ENCODE measurements around the gene PIP5K1C. TPM values are rescaled to one million over a fixed set of nuclear protein-coding genes. Genes with fewer than 3 reads are reported as not detected.

The PIP5K1C gene
- total RNA-seq, 2 experiments from 2014 or later: 18.9 to 23.5 TPM

DNA sequence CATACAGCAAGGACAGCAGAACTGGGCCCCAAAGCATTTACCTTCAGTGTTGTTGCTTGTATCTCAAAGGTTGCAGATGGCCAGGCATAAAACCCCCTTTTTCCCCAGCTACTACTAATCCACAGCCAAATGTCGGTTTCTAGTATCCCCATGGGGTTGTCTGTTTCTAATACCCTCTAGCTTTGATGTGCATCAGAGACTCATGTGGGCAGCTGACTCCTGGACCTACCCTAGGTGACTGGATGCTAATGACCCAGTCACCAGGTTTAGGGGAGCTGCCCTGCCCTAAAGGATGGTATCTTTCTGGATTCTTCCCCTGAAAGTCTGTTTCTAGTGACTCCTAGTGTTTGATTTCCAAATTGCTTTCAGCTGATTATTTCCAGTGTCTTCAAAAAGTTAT is 31.8 kb upstream of the PIP5K1C start:
- Mint-ChIP-seq H3K27ac (no peak overlapping the region), H3K4me1 (peaks cover 2% of the 10 kb centered on the region), H3K27me3 (no peaks in the 10 kb centered on the region), H3K9me3 (no peaks in the 10 kb centered on the region), H3K36me3 (peaks cover 2% of the 10 kb centered on the region), H3K4me3 (no peak overlapping the region)
- no peak for DNase-seq
- ATAC-seq (ENCODE audit: low read depth): no peak
- POLR2A ChIA-PET: no interaction called here

DNA sequence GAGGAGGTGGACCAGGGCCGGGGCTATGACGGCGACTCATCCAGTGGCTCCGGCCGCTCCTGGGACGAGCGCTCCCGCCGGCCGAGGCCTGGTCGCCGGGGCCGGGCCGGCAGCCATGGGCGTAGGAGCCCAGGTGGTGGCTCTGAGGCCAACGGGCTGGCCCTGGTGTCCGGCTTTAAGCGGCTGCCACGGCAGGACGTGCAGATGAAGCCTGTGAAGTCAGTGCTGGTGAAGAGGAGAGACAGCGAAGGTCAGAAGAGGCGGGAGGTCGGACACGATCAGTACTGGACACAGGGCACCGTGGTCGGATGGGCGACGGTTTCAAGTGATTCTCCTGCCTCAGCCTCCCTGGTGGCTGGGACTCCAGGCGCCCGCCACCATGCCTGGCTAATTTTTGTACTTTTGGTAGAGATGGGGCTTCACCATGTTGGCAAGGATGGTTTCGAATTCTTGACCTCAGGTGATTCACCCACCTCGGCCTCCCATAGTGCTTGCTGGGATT is 30.2 kb upstream of the PIP5K1C start:
- POLR2A ChIA-PET: no interaction called here
- H3K9me3 Mint-ChIP-seq: no peaks in the 10 kb centered on the region

DNA sequence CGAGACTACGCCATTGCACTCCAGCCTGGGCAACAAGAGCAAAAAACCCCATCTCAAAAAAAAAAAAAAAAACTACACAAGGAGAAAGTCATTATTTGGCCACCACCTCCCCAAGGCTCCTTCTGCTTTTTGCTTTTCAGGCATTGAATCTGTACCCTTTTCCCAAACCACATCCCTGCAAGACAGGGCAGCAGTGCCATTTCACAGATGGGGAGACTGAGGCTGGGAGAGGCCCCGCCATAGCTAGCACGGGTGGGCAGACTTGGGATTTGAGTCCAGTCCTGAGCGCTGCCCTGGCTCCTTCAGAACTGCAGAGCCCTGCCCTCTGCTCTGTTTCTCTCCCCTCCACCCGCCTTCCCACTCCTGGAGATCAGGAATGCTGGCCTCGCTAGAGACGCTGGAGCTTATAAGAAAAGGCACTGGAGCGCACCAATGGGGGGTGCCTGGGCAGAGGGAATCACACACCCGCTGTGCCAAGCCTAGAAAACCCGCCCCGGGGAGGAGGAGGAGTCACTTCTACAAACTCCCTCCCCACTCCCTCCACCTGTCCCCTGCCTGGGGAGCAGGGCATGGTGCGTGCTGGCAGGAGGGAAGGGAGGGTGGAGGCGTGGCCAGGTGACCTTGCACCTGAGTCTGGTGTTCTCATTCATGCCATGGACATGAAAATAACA is 25.5 kb upstream of the PIP5K1C start:
- H3K4me1 Mint-ChIP-seq: peaks cover 6% of the 10 kb centered on the region
- no peak overlapping the region for H3K27ac Mint-ChIP-seq
- POLR2A ChIA-PET: interaction anchor here (0.7 kb wide), 1 partner anchor 553 kb away, joined by 4 read pairs; the partner anchor contains the start of gene SHD
- H3K4me3 Mint-ChIP-seq: no peak overlapping the region
- H3K9me3 Mint-ChIP-seq: no peaks in the 10 kb centered on the region
- H3K27me3 Mint-ChIP-seq: peaks cover 31% of the 10 kb centered on the region
- DNase-seq: no peak
- ATAC-seq (ENCODE audit: low read depth): no peak
- no peaks in the 10 kb centered on the region for H3K36me3 Mint-ChIP-seq

More for the DNA sequence above, 30.2 kb upstream of the PIP5K1C start:
- DNase-seq (no peak), ATAC-seq (ENCODE audit: low read depth) (no peak)
- Mint-ChIP-seq H3K4me1 (peaks cover 2% of the 10 kb centered on the region), H3K36me3 (peaks cover 2% of the 10 kb centered on the region), H3K4me3 (no peak overlapping the region), H3K27me3 (peaks cover 1% of the 10 kb centered on the region), H3K27ac (no peak overlapping the region)

DNA sequence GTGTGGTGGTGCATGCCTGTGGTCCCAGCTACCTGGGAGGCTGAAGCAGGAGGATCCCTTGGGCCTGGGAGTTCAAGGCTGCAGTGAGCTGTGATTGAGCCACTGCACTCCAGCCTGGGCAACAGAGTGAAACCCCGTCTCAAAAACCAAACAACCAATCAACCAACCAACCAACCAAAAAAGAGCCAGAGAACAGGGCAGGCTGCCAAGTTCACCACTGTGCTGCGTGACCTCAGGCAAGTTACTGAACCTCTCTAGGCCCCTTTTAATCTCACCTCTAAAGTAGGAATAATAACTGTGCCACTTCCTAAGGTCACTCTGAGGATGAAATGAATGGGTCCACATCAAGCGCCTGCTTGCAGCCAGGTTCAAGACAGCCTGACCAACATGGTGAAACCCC is 24.9 kb upstream of the PIP5K1C start:
- no peak overlapping the region for H3K4me3 Mint-ChIP-seq
- POLR2A ChIA-PET: no interaction called here
- peaks cover 37% of the 10 kb centered on the region for H3K27me3 Mint-ChIP-seq
- H3K36me3 Mint-ChIP-seq: no peaks in the 10 kb centered on the region
- no peak overlapping the region for H3K27ac Mint-ChIP-seq
- H3K4me1 Mint-ChIP-seq: peaks cover 6% of the 10 kb centered on the region
- ATAC-seq (ENCODE audit: low read depth) (no peak), DNase-seq (no peak)
- H3K9me3 Mint-ChIP-seq: no peaks in the 10 kb centered on the region

DNA sequence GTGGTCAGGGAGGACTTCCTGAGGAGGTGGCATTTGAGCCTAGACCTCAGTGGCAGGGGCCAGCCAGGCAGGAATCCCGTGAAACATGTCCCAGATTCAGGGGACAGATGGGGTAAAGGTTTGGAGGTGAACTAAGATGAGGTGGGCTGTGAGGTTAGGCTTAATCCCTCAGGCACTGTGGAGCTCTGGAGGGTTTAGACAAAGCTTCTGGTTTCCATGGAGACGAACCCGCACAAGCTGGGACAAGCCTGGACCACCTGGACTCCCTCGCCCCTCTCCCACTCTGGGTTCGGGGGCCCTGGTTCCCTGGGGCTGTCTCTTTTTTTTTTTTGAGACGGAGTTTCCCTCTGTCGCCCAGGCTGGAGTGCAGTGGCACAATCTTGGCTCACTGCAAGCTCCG is 23.6 kb upstream of the PIP5K1C start:
- H3K27me3 Mint-ChIP-seq: peaks cover 44% of the 10 kb centered on the region
- H3K4me1 Mint-ChIP-seq: peaks cover 5% of the 10 kb centered on the region
- no peak for ATAC-seq (ENCODE audit: low read depth)
- no peaks in the 10 kb centered on the region for H3K9me3 Mint-ChIP-seq
- DNase-seq: no peak
- POLR2A ChIA-PET: interaction anchor here (0.7 kb wide), 1 partner anchor 124 kb away, joined by 3 read pairs; no protein-coding TSS in a partner anchor
- H3K4me3 Mint-ChIP-seq: no peak overlapping the region
- no peak overlapping the region for H3K27ac Mint-ChIP-seq
- H3K36me3 Mint-ChIP-seq: no peaks in the 10 kb centered on the region

DNA sequence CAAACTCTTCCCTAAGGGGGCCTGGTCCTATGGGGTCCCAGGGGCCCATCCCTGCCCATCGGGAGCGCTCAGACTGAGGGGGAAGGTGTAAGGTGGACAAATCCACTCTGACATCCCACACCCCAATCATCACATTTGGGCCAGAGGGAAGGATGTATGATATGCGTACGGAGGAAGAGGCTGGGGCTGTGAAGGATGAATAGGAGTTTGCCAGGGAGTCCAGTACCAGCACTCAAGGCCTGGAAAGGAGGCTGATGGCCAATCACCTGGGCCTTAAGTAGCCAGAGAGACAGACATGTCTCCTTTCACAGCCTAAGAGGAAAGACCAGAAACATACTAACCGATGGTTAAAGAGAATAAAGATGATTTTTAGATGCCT is 22.8 kb upstream of the PIP5K1C start:
- H3K4me1 Mint-ChIP-seq: peaks cover 5% of the 10 kb centered on the region
- POLR2A ChIA-PET: no interaction called here
- H3K27ac Mint-ChIP-seq: no peak overlapping the region

DNA sequence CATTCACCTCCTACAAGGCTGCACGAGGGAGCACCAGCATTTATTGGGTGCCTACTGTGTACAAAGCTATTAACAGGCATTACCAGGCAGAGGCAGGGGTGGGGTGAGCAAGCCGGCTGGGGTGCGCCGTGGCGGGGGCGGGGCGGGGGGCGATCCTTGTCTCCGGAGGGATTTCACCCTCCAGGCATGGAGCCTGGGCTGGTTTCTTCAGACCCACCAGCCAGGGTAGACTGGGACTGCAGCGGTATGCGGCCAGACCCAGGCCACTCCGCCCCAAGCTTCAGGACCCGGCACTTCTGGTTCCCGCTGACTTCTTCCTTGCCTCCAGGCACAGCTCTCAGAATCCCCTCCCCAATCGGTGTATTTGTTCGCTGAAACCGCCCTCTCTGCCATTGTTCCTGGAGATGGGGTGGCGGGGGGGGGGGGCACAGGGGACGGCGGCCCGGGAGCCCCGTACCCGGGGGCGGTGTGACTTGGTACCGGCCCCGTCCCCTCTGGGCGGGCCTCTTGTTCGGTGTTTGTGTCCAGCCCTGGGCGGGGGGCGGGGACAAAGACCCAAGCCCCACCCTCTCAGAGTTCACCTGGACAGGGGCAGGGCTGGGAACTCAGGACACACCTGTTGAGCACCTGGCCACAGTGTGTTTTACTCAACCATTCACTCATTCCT is 22.3 kb upstream of the PIP5K1C start:
- H3K27me3 Mint-ChIP-seq: peaks cover 44% of the 10 kb centered on the region
- H3K4me3 Mint-ChIP-seq: peak overlapping the region; percentile 19
- no peak overlapping the region for H3K27ac Mint-ChIP-seq
- H3K36me3 Mint-ChIP-seq: no peaks in the 10 kb centered on the region
- ATAC-seq (ENCODE audit: low read depth): no peak
- no peak for DNase-seq
- no peaks in the 10 kb centered on the region for H3K9me3 Mint-ChIP-seq
- POLR2A ChIA-PET: no interaction called here
- H3K4me1 Mint-ChIP-seq: peaks cover 5% of the 10 kb centered on the region

More for the DNA sequence above, 22.8 kb upstream of the PIP5K1C start:
- peaks cover 44% of the 10 kb centered on the region for H3K27me3 Mint-ChIP-seq
- ATAC-seq (ENCODE audit: low read depth) (no peak), DNase-seq (no peak)
- no peak overlapping the region for H3K4me3 Mint-ChIP-seq
- no peaks in the 10 kb centered on the region for H3K9me3 Mint-ChIP-seq
- H3K36me3 Mint-ChIP-seq: no peaks in the 10 kb centered on the region

DNA sequence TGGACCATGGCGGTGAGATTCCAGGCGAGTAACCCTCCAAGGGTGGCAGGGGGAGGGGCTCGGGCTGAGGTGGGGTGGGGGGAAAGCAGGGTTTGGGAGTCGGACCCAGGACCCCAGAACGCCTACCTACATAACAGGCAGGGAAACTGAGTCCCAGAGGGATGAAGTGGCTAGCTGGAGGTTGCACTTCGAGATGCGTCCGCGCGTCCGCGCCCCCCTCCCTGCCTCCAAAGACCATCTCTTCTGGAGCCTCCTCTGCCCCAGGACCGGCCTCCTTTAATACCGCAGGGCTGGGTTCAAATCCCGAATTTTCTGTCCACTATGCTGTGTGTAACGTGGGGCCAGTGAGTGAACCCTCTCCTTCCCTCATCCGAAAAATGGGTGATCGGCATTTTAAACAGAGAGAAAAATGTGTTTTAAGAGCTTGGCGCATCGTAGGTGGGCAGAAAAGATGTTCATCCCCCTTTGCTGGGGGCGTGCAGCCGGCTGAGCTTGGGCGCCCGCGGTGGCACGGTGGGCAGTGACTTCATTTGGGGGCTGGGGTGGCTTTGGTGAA is 21.7 kb upstream of the PIP5K1C start:
- Mint-ChIP-seq H3K27ac (no peak overlapping the region), H3K27me3 (peaks cover 44% of the 10 kb centered on the region), H3K4me3 (peak overlapping the region; percentile 19), H3K36me3 (no peaks in the 10 kb centered on the region), H3K9me3 (no peaks in the 10 kb centered on the region), H3K4me1 (peaks cover 5% of the 10 kb centered on the region)
- ATAC-seq (ENCODE audit: low read depth) (no peak), DNase-seq (no peak)
- POLR2A ChIA-PET: no interaction called here

DNA sequence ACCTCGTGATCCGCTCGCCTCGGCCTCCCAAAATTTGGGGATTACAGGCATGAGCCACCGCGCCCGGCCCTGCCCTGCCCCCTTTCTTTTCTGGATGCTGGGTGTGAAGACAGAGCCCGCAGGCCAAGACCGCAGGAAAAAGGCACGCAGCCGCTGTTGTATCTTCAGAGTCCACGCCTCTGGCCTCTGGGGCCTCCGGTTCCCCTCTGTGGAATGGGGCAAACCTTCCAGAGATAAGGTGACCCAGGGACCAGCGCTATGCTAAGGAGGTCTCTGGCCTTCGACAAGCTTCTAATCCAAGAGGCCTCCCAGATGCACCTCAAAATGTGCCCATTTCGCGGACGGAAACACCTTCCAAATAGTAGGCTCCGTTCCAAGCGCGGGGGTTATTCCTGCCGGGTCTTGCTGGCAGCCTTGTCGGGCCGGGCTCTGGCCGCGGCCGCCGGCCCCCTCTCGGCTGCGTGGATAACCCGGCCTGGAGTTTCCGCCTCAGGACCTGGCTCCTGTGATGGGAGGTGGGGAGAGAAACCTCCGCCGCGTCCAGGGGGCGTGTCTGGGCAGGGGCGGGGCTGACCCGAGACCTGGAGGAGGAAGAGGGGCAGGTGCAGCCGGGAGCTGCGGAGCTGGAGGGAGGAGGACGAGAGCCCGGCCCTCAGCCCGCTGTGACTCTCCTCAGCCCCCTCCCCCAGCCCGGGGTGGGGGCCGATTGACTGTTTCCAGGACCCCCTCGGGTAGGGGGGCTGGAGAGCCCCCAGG is 21.0 kb upstream of the PIP5K1C start:
- peaks cover 5% of the 10 kb centered on the region for H3K4me1 Mint-ChIP-seq
- H3K36me3 Mint-ChIP-seq: no peaks in the 10 kb centered on the region
- ATAC-seq (ENCODE audit: low read depth): peak; percentile 84
- peaks cover 44% of the 10 kb centered on the region for H3K27me3 Mint-ChIP-seq
- H3K4me3 Mint-ChIP-seq: peak overlapping the region; percentile 55
- POLR2A ChIA-PET: interaction anchor here (0.6 kb wide), 1 partner anchor 136 kb away, joined by 3 read pairs; the partner anchor contains the start of gene GIPC3
- H3K27ac Mint-ChIP-seq: no peak overlapping the region
- DNase-seq: peak; percentile 87
- no peaks in the 10 kb centered on the region for H3K9me3 Mint-ChIP-seq

DNA sequence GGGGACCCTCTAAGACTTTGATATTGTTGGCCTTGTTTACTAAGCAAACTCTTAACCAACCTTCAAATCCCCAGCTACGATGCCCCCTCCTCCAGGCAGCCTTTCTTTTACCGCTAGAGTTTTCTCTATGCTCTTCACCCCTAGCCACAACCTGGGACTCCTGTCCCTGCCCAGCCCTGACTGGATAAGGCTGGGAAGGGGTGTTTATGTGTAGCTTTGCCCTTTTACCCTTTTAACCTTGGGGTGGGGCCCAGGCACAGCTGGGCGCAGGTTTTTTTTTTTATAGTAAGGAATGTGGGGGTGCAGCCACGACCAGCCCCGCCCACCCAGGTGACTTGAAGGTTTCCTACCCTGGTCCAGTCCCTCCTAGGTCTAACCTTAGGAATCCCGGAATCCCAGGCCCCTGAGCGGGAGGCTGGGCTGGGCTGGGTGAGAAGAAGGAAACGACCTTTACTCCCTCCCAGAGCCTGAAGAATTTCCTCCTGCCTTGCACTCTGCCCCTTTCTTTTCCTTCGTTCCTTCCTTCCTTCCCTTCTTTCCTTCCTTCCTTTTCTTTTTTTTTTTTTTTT is 20.2 kb upstream of the PIP5K1C start:
- no peaks in the 10 kb centered on the region for H3K36me3 Mint-ChIP-seq
- peaks cover 5% of the 10 kb centered on the region for H3K4me1 Mint-ChIP-seq
- no peak for ATAC-seq (ENCODE audit: low read depth)
- H3K27ac Mint-ChIP-seq: no peak overlapping the region
- H3K27me3 Mint-ChIP-seq: peaks cover 42% of the 10 kb centered on the region
- no peak overlapping the region for H3K4me3 Mint-ChIP-seq
- POLR2A ChIA-PET: interaction anchor here (1.4 kb wide), 1 partner anchor 101 kb away, joined by 3 read pairs; no protein-coding TSS in a partner anchor
- no peaks in the 10 kb centered on the region for H3K9me3 Mint-ChIP-seq
- no peak for DNase-seq

DNA sequence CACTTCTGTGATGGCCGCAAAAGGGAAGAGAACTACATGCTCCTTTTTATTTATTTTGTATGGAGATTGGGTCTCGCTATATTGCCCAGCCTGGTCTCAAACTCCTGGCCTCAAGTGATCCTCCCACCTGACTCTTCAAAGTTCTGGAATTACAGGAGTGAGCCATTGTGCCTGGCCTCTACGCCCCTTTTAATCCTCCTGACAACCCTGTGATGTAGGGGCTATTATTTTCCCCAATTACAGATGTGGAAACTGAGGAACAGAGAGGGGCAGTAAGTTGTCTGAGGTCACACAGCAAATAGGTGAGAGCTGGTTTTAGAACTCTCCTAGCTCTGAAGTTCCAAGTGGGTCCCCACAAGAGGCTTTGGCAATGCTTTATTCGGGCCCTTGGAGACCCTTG is 19.6 kb upstream of the PIP5K1C start:
- Mint-ChIP-seq H3K4me3 (no peak overlapping the region), H3K9me3 (no peaks in the 10 kb centered on the region), H3K4me1 (peaks cover 1% of the 10 kb centered on the region), H3K27ac (no peak overlapping the region), H3K36me3 (no peaks in the 10 kb centered on the region), H3K27me3 (peaks cover 38% of the 10 kb centered on the region)
- ATAC-seq (ENCODE audit: low read depth) (no peak), DNase-seq (no peak)
- POLR2A ChIA-PET: interaction anchor here (1.4 kb wide), 1 partner anchor 102 kb away, joined by 3 read pairs; no protein-coding TSS in a partner anchor

DNA sequence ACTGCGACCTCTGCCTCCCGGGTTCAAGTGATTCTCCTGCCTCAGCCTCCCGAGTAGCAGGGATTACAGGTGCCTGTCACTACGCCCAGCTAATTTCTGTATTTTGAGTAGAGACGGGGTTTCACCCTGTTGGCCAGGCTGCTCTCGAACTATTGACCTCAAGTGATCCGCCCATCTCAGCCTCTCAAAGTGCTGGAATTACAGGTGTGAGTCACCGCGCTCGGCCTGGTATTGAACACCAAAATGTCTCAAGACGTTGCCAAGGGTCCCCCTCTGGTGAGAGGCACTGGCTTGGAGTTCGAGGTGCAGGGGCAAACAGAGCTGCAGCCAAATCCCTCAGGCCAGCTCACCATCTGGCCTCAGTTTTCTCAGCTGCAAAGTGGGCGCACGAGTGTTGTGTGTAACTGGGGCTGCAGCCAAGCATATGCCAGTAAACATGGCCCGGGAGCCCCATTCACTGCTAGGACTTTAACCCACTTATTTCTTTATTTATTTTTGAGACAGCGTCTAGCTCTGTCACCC is 15.9 kb upstream of the PIP5K1C start:
- no peaks in the 10 kb centered on the region for H3K36me3 Mint-ChIP-seq
- no peak overlapping the region for H3K27ac Mint-ChIP-seq
- H3K27me3 Mint-ChIP-seq: peaks cover 27% of the 10 kb centered on the region
- POLR2A ChIA-PET: no interaction called here
- DNase-seq (no peak), ATAC-seq (ENCODE audit: low read depth) (no peak)
- no peaks in the 10 kb centered on the region for H3K9me3 Mint-ChIP-seq
- no peak overlapping the region for H3K4me3 Mint-ChIP-seq
- H3K4me1 Mint-ChIP-seq: peaks cover 3% of the 10 kb centered on the region
